Stomach (tissue), 9 donors: ENCODE data around the gene DHRS9. TPM values are rescaled to one million over a fixed set of nuclear protein-coding genes. Genes with fewer than 3 reads are reported as not detected.
"Not testable (repeated sequence)": the region's sequence is repeated elsewhere in the genome, so short reads cannot be mapped to it uniquely, and the experiment has no call there.

Experiments
- DNase-seq, 2 donors: peaks; one replicate each; pipeline versions ENCODE4 v3.0.0 to v3.0.0-alpha.2; 2013 to 2019
- H3K27ac ChIP-seq, 5 donors: fragments of 200-600 bp in 4 of 5; sonication (generic) in 4 of 5; one replicate each; pipeline ENCODE4 v1.5.1; 2013 to 2019; ENCODE audit warnings: mild to moderate bottlenecking in 1 of 5, moderate library complexity in 1 of 5
- H3K27me3 ChIP-seq, 3 donors: fragments of 200-600 bp; sonication (generic); one replicate each; pipeline ENCODE4 v1.5.1; 2017 to 2019; ENCODE audit warnings: mixed run types in 1 of 3
- H3K36me3 ChIP-seq, 4 donors: fragments of 200-600 bp; sonication (generic); 1 replicate in 3 of 4; 2 replicates in 1 of 4; pipeline ENCODE4 v1.5.1; 2016 to 2019
- H3K4me1 ChIP-seq, 4 donors: fragments of 200-600 bp; sonication (generic); one replicate each; pipeline ENCODE4 v1.5.1; 2016 to 2019
- H3K4me3 ChIP-seq, 4 donors: fragments of 200-600 bp; sonication (generic) in 3 of 4; one replicate each; pipeline ENCODE4 v1.5.1; 2016 to 2019; ENCODE audit warnings: mild to moderate bottlenecking in 1 of 4
- H3K9me3 ChIP-seq, 4 donors: fragments of 200-600 bp; sonication (generic); one replicate each; pipeline ENCODE4 v1.5.1; 2016 to 2019
- CTCF ChIP-seq, 7 experiments: fragments of 450-650 bp in 4 of 7; fragments of 200-600 bp in 3 of 7; sonication (generic) in 3 of 7; IDR thresholded peaks; one replicate each; pipeline ENCODE4 v1.5.1; 2016 to 2019; ENCODE audit warnings: antibody characterized with exemption in 7 of 7, control low read depth in 2 of 7, mild to moderate bottlenecking in 1 of 7
- EP300 ChIP-seq: sonication (generic); formaldehyde crosslinking; IDR thresholded peaks from one replicate; pipeline ENCODE4 v1.6.1; 2017; ENCODE audit warnings: antibody characterized with exemption
- POLR2A ChIP-seq, 4 donors: fragments of 450-650 bp; IDR thresholded peaks; one replicate each; pipeline ENCODE4 v1.6.1; 2016; ENCODE audit warnings: antibody characterized with exemption in 4 of 4, control low read depth in 2 of 4, mild to moderate bottlenecking in 1 of 4, moderate library complexity in 1 of 4
- POLR2AphosphoS5 ChIP-seq, 3 donors: sonication (generic); formaldehyde crosslinking; IDR thresholded peaks; one replicate each; pipeline ENCODE4 v1.6.1; 2016; ENCODE audit warnings: antibody characterized with exemption in 3 of 3
- WGBS, 5 donors: extraction: QIAGEN DNeasy Blood & Tissue Kit in 3 of 5; methylation state at CpG; one replicate each; pipeline versions ENCODE4 v1.1.5 to v1.1.7; 2013 to 2018; 5-methylcytosine and 5-hydroxymethylcytosine counted together
- intact Hi-C: fragments of 100-400 bp; cut with DNase I; formaldehyde crosslinking; loops from one replicate; pipeline ENCODE4 v1.15.1; 2023; ENCODE audit warnings: low total_unique reads
- polyA plus RNA-seq, 3 donors: library from polyadenylated mRNA; stranded (reverse); fragments of 200-250 nt; gene quantifications; one replicate each; pipeline ENCODE4 v1.2.3, GENCODE V29; 2013
- total RNA-seq, 5 donors: library from RNA; depleted of rRNA; stranded (reverse); fragments of >200 nt; gene quantifications; one replicate each; pipeline versions ENCODE4 v1.1.0 to v1.2.3, GENCODE V29; 2014 to 2016
- donor health status: healthy with polysubstance abuse.
- donor health status: Bipolar disorder and iron deficiency.
- donor health status: healthy.

DHRS9 gene
- total and polyA plus RNA-seq, 8 donors: 1.3 to 19.3 (median 2.6) TPM; not detected in 1

DNA sequence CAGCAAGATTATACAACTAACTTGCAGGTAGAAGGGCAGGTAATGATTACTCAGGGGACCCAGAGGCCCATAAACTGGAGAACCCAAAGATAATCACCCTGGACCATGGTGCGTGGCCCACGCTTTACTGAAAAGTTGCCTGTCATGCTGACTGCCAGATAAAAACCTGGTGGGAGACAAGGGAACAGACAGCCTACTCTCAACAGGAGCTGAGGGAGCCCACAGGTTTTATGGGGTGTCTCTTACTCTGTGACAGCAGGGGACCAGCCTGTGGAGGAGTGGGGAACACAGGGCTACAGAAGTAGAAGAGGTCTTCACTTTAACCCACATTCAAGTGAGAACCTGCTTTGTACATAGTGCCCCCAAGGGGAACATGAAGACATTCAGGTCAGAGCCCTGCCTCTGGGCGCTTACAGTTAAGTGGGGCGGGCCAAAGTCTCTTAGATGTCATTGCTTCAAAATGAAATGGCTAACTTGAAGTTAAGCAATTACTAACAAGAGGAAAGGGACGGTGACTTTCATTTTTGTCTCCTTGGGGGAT lies 60.4 kb downstream of the DHRS9 start:
- Histone ChIP-seq H3K27me3 (no peaks in the 10 kb centered on the region), H3K4me1 (no peaks in the 10 kb centered on the region), H3K36me3 (no peaks in the 10 kb centered on the region), H3K4me3 (no peak overlapping the region), H3K27ac (no peak overlapping the region), H3K9me3 (no peaks in the 10 kb centered on the region)
- 85 to 95% (median 90%) methylated on average over 5 of the region's 5 CpGs for WGBS, 5 donors
- intact Hi-C loops: loop anchor here (10.0 kb wide), 1 partner anchor 175 kb away; no protein-coding TSS in a partner anchor
- no peak for DNase-seq
- TF ChIP-seq POLR2A (IDR thresholded peaks at IDR 0.05) (no peak), EP300 (no peak), CTCF (IDR thresholded peaks at IDR 0.05) (no peak)

DNA sequence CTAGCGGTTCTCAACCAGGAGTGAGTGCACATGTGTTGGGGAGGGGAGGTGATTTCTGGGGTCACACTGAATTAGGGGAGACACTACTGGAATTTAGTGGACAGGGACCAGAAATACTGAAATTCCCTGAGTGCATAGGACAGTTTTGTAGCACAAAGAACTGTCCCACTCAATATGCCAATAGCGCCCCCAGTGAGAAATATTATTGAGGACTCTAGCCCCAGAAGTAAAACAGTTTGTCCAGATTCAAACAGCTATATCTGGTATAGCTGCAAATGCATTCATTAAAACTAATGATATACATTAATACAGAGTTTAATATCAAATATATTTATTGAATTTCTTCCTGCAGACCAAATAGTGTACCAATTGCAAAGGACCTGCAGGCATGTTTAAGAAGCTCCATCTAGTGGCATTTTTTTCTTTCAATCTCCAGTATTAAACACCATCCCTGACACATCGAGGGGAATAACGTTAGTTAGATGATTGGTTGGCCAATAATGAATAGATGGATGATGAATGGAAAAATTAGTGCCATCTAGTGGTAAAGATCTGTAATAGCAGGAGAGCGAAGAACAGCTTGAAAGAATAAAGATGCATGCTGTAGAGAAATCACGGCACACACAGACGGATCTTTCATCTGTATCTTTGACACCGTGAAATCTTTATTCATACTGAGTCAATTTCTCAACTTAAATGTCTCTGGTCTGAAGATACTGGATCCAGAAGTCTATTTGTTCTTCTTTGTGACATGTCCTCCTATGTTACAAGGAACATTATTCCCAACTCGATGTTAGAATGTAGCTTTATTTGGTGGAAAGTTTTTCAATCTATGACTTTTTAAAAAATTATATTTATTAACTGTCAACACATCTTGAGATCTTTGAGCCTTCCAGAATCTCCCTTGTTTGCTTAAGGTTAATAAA lies 62.5 kb downstream of the DHRS9 start:
- Histone ChIP-seq H3K27ac (no peak overlapping the region), H3K9me3 (no peaks in the 10 kb centered on the region), H3K36me3 (no peaks in the 10 kb centered on the region), H3K27me3 (no peaks in the 10 kb centered on the region), H3K4me3 (no peak overlapping the region), H3K4me1 (no peaks in the 10 kb centered on the region)
- intact Hi-C loops: loop anchor here (10.0 kb wide), 1 partner anchor 177 kb away; no protein-coding TSS in a partner anchor
- DNase-seq: peak in 1 of 2 donors; percentile 60
- TF ChIP-seq CTCF (IDR thresholded peaks at IDR 0.05) (peak in 5 of 7 experiments; percentile 70 to 85 (median 82)), EP300 (no peak)
- WGBS, 5 donors: 31 to 34% (median 33%) methylated on average over 9 of the region's 9 CpGs

GRCh38 chr2:169134272-169134671 lies 64.9 kb downstream of the DHRS9 start:
- not testable (repeated sequence) for H3K4me1 ChIP-seq, H3K4me3 ChIP-seq, DNase-seq, H3K9me3 ChIP-seq, H3K36me3 ChIP-seq, H3K27me3 ChIP-seq, H3K27ac ChIP-seq
- intact Hi-C loops: loop anchor here (10.0 kb wide), 1 partner anchor 179 kb away; no protein-coding TSS in a partner anchor
- 79 to 89% (median 82%) methylated on average over 6 of the region's 6 CpGs for WGBS, 5 donors

DNA sequence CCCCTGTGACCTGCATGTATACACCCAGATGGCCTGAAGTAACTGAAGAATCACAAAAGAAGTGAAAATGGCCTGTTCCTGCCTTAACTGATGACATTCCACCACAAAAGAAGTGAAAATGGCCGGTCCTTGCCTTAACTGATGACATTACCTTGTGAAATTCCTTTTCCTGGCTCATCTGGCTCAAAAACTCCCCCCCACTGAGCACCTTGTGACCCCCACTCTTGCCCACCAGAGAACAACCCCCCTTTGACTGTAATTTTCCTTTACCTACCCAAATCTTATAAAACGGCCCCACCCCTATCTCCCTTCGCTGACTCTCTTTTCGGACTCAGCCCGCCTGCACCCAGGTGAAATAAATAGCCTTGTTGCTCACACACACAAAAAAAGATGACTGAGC lies 67.1 kb downstream of the DHRS9 start:
- 70 to 96% (median 86%) methylated on average over 5 of the region's 5 CpGs for WGBS, 5 donors
- not testable (repeated sequence) for H3K4me3 ChIP-seq, DNase-seq, H3K36me3 ChIP-seq, H3K9me3 ChIP-seq, H3K27me3 ChIP-seq, H3K27ac ChIP-seq, H3K4me1 ChIP-seq
- intact Hi-C loops: loop anchor here (10.0 kb wide), 1 partner anchor 182 kb away; no protein-coding TSS in a partner anchor

GRCh38 chr2:169136885-169137534 lies 67.6 kb downstream of the DHRS9 start:
- intact Hi-C loops: loop anchor here (10.0 kb wide), 1 partner anchor 182 kb away; no protein-coding TSS in a partner anchor
- Histone ChIP-seq H3K4me1 (no peaks in the 10 kb centered on the region), H3K36me3 (no peaks in the 10 kb centered on the region), H3K27ac (no peak overlapping the region), H3K27me3 (no peaks in the 10 kb centered on the region), H3K4me3 (no peak overlapping the region), H3K9me3 (no peaks in the 10 kb centered on the region)
- TF ChIP-seq EP300: no peak
- no peak for TF ChIP-seq POLR2A (IDR thresholded peaks at IDR 0.05)
- TF ChIP-seq POLR2AphosphoS5 (IDR thresholded peaks at IDR 0.05): no peak
- no peak for TF ChIP-seq CTCF (IDR thresholded peaks at IDR 0.05)
- no peak for DNase-seq
- WGBS, 5 donors: 69 to 77% (median 73%) methylated on average over 3 of the region's 3 CpGs
